Measurements from ENCODE around the gene GIGYF1.

Gene GIGYF1

GRCh38 chr7:100689230-100690135 is 4.6 kb downstream of the GIGYF1 start:
- Histone ChIP-seq H3K79me2 (ENCODE audit: control insufficient read depth, insufficient read depth, low read length, unreplicated experiment) (peaks cover 56% of the 10 kb centered on the region), H3K36me3 (ENCODE audit: insufficient read depth, low read length) (no peaks in the 10 kb centered on the region; the same call in 1 of the 2 replicates), H2AFZ (ENCODE audit: low read length, unreplicated experiment) (no peak overlapping the region), H3K4me1 (ENCODE audit: control insufficient read depth, insufficient read depth, low read length, unreplicated experiment) (peaks cover 34% of the 10 kb centered on the region), H3K27ac (ENCODE audit: low read depth, low read length) (no peak overlapping the region), H3K27me3 (ENCODE audit: insufficient read depth, low read length) (no peaks in the 10 kb centered on the region), H3K4me3 (ENCODE audit: low read depth, low read length) (no peak overlapping the region)

DNA sequence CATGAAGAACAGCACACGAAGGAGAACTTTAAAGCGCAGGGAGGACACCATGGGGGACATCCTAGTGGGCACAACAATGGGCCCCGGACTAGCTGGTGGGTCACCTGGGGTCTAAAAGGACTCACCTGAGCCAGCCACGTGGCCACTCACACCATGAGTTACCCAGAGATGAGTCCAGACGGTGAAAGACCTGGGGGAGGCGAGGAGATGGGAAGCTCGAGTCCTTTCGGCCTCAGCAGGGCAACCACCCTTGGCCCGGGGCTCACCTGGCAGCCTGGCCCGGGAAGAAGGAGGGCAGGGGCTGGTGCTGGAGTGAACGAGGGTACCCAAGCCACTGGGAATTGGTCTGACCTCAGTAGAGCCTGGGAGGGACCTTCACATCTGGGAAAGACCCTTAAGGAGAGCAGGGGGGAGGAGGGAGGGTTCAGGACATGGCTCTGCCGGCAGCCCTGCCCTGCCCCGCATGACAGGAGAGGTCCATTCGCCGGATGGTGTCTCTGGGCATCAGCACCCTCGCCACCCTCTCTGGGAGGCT is 5.7 kb downstream of the GIGYF1 start:
- H3K4me3 ChIP-seq (ENCODE audit: low read depth, low read length), result no peak overlapping the region
- H2AFZ ChIP-seq (ENCODE audit: low read length, unreplicated experiment), result no peak overlapping the region
- H3K27me3 ChIP-seq (ENCODE audit: insufficient read depth, low read length), result no peaks in the 10 kb centered on the region
- H3K36me3 ChIP-seq (ENCODE audit: insufficient read depth, low read length), result no peaks in the 10 kb centered on the region; the same call in 1 of the 2 replicates
- H3K27ac ChIP-seq (ENCODE audit: low read depth, low read length), result no peak overlapping the region
- H3K79me2 ChIP-seq (ENCODE audit: control insufficient read depth, insufficient read depth, low read length, unreplicated experiment), result peaks cover 52% of the 10 kb centered on the region
- H3K4me1 ChIP-seq (ENCODE audit: control insufficient read depth, insufficient read depth, low read length, unreplicated experiment), result peaks cover 34% of the 10 kb centered on the region

- H3K27me3 ChIP-seq (ENCODE audit: insufficient read depth, low read length), result no peaks in the 10 kb centered on the region
- H3K79me2 ChIP-seq (ENCODE audit: control insufficient read depth, insufficient read depth, low read length, unreplicated experiment), result peaks cover 47% of the 10 kb centered on the region
- no peak overlapping the region for H3K27ac ChIP-seq (ENCODE audit: low read depth, low read length)
- no peak overlapping the region for H3K4me3 ChIP-seq (ENCODE audit: low read depth, low read length)
- H3K36me3 ChIP-seq (ENCODE audit: insufficient read depth, low read length), result no peaks in the 10 kb centered on the region; the same call in 1 of the 2 replicates
- no peak overlapping the region for H2AFZ ChIP-seq (ENCODE audit: low read length, unreplicated experiment)
- H3K4me1 ChIP-seq (ENCODE audit: control insufficient read depth, insufficient read depth, low read length, unreplicated experiment), result peaks cover 34% of the 10 kb centered on the region
These were observed 6.2 kb downstream of the GIGYF1 start for GRCh38 chr7:100687751-100688300.

GRCh38 chr7:100687261-100687660 is 6.8 kb downstream of the GIGYF1 start:
- Histone ChIP-seq H3K36me3 (ENCODE audit: insufficient read depth, low read length) (no peaks in the 10 kb centered on the region; the same call in 1 of the 2 replicates), H3K27me3 (ENCODE audit: insufficient read depth, low read length) (no peaks in the 10 kb centered on the region), H3K27ac (ENCODE audit: low read depth, low read length) (no peak overlapping the region), H3K4me3 (ENCODE audit: low read depth, low read length) (no peak overlapping the region), H3K4me1 (ENCODE audit: control insufficient read depth, insufficient read depth, low read length, unreplicated experiment) (peaks cover 35% of the 10 kb centered on the region), H2AFZ (ENCODE audit: low read length, unreplicated experiment) (no peak overlapping the region), H3K79me2 (ENCODE audit: control insufficient read depth, insufficient read depth, low read length, unreplicated experiment) (peaks cover 41% of the 10 kb centered on the region)

DNA sequence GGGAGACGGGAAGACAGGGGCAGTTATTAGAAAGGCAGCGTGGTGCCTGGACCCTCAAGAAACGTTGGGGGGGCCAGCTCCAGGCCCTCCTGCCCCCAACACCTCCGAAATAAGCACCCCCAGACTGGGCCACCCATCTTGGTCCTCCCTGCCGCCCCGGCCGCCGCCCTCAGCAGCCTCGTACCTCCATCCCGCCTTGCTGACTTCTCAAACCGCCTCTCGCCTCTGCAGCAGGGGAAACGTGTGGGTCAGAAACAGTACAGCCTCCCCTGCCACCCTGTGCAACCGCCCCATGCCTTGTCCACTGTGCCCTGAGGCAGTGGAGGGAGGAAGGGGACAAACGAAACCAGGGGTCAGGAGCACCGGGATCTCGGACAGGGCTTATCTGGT is 7.2 kb downstream of the GIGYF1 start:
- H3K27ac ChIP-seq (ENCODE audit: low read depth, low read length), result no peak overlapping the region
- peaks cover 36% of the 10 kb centered on the region for H3K79me2 ChIP-seq (ENCODE audit: control insufficient read depth, insufficient read depth, low read length, unreplicated experiment)
- H3K4me1 ChIP-seq (ENCODE audit: control insufficient read depth, insufficient read depth, low read length, unreplicated experiment), result peaks cover 34% of the 10 kb centered on the region
- H3K4me3 ChIP-seq (ENCODE audit: low read depth, low read length), result no peak overlapping the region
- H2AFZ ChIP-seq (ENCODE audit: low read length, unreplicated experiment), result no peak overlapping the region
- H3K36me3 ChIP-seq (ENCODE audit: insufficient read depth, low read length), result peaks cover 3% of the 10 kb centered on the region; the same call in 1 of the 2 replicates
- H3K27me3 ChIP-seq (ENCODE audit: insufficient read depth, low read length), result no peaks in the 10 kb centered on the region

GRCh38 chr7:100686201-100686821 is 7.7 kb downstream of the GIGYF1 start:
- no peak overlapping the region for H2AFZ ChIP-seq (ENCODE audit: low read length, unreplicated experiment)
- H3K79me2 ChIP-seq (ENCODE audit: control insufficient read depth, insufficient read depth, low read length, unreplicated experiment), result peaks cover 31% of the 10 kb centered on the region
- H3K4me1 ChIP-seq (ENCODE audit: control insufficient read depth, insufficient read depth, low read length, unreplicated experiment), result peaks cover 33% of the 10 kb centered on the region
- H3K27ac ChIP-seq (ENCODE audit: low read depth, low read length), result no peak overlapping the region
- H3K4me3 ChIP-seq (ENCODE audit: low read depth, low read length), result no peak overlapping the region
- peaks cover 5% of the 10 kb centered on the region; the same call in 1 of the 2 replicates for H3K36me3 ChIP-seq (ENCODE audit: insufficient read depth, low read length)
- no peaks in the 10 kb centered on the region for H3K27me3 ChIP-seq (ENCODE audit: insufficient read depth, low read length)

DNA sequence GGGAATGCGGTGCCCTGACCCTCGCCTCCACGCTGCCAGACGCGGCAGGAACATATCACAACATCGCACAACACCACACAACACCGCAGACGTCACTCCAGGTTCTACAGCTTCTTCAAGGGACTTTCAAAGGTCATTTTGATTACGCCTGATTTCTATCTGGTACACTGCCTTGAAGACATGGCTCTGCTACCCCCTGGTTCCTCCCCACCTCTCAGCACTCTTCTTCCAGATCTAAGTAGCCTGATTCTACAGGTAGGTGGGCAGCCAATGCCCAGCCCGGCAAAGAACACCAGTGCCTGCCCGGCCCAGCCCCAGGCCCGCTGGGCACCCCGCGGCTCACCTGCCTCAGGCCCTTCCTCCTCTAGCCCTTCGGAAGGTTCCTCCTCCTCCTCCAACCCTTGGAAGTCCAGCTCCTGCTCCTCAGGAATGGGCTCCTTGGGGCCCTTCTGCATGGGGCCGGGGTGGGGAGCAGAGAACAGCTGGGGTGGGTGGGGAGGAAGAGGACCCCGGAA is 8.4 kb downstream of the GIGYF1 start:
- Histone ChIP-seq H3K79me2 (ENCODE audit: control insufficient read depth, insufficient read depth, low read length, unreplicated experiment) (peaks cover 25% of the 10 kb centered on the region), H3K27ac (ENCODE audit: low read depth, low read length) (no peak overlapping the region), H3K27me3 (ENCODE audit: insufficient read depth, low read length) (no peaks in the 10 kb centered on the region), H3K4me3 (ENCODE audit: low read depth, low read length) (no peak overlapping the region), H2AFZ (ENCODE audit: low read length, unreplicated experiment) (no peak overlapping the region), H3K36me3 (ENCODE audit: insufficient read depth, low read length) (peaks cover 5% of the 10 kb centered on the region; the same call in 1 of the 2 replicates), H3K4me1 (ENCODE audit: control insufficient read depth, insufficient read depth, low read length, unreplicated experiment) (peaks cover 31% of the 10 kb centered on the region)

DNA sequence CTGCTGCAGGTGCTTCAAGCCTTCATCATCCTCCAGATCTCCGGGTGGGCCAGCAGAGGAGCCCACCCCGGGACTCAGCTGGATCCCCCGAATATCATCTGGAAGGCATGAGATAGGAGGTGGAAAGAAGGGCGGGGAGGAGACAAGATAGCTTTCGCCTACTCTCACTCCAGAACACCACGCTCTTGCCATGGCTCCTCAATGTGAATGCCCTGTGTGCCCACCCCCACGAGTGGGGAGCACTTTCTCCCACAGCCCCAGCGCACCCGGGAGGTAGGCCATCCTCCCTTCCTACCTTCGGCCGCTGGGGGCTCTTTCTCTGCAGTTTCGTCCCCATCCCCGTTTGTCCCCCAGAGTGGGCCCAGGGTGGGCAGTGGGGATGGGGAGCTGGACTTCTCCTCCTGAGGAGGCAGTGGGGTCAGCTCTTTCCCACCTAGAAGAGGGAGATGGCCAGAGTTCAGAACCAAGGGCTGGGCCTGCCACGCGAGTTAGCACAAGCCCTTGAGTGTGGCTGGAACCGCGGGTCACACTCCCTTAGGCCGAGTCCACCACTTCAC is 8.9 kb downstream of the GIGYF1 start:
- H3K4me3 ChIP-seq (ENCODE audit: low read depth, low read length), result no peak overlapping the region
- no peaks in the 10 kb centered on the region for H3K27me3 ChIP-seq (ENCODE audit: insufficient read depth, low read length)
- no peak overlapping the region for H3K27ac ChIP-seq (ENCODE audit: low read depth, low read length)
- peaks cover 36% of the 10 kb centered on the region for H3K4me1 ChIP-seq (ENCODE audit: control insufficient read depth, insufficient read depth, low read length, unreplicated experiment)
- H2AFZ ChIP-seq (ENCODE audit: low read length, unreplicated experiment), result no peak overlapping the region
- peaks cover 20% of the 10 kb centered on the region for H3K79me2 ChIP-seq (ENCODE audit: control insufficient read depth, insufficient read depth, low read length, unreplicated experiment)
- peaks cover 5% of the 10 kb centered on the region; the same call in 1 of the 2 replicates for H3K36me3 ChIP-seq (ENCODE audit: insufficient read depth, low read length)

DNA sequence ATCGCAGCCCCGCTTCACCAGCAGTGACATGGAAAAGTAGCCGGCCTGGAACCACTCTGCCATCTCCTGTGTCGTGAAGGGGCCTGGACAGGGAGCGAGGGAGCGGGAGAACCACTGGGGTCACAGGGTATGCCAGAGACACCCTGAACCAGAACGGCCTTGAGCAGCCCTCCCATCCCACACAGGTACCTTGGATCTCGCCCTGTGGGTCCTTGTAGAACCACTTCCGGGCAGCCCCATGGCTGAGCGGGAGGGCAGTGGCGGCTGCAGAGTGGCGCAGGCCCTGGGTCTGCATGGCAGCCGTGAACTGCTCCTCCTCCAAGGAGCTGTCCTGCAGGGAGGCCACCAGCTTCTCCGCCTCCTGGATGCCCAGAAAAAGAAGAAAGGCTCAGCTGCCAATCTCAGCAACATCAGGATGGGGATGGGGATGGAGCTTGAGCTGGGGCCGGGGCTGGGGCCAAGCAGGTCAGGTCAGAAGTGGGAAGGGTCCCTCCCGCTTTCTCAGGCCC is 9.5 kb downstream of the GIGYF1 start:
- H3K79me2 ChIP-seq (ENCODE audit: control insufficient read depth, insufficient read depth, low read length, unreplicated experiment), result peaks cover 15% of the 10 kb centered on the region
- H3K4me1 ChIP-seq (ENCODE audit: control insufficient read depth, insufficient read depth, low read length, unreplicated experiment), result peaks cover 34% of the 10 kb centered on the region
- no peak overlapping the region for H2AFZ ChIP-seq (ENCODE audit: low read length, unreplicated experiment)
- H3K36me3 ChIP-seq (ENCODE audit: insufficient read depth, low read length), result peaks cover 5% of the 10 kb centered on the region; the same call in 1 of the 2 replicates
- no peak overlapping the region for H3K4me3 ChIP-seq (ENCODE audit: low read depth, low read length)
- H3K27me3 ChIP-seq (ENCODE audit: insufficient read depth, low read length), result no peaks in the 10 kb centered on the region
- no peak overlapping the region for H3K27ac ChIP-seq (ENCODE audit: low read depth, low read length)

All from ACC112 (cell line).